NCI-H82 (cell line): ENCODE data around the gene MAPK8.
"Not testable (repeated sequence)": the region's sequence is repeated elsewhere in the genome, so short reads cannot be mapped to it uniquely, and the experiment has no call there.

ENCODE experiments used
- DNase-seq: peaks from one replicate; lab custom pipeline; 2025; lab: John Stamatoyannopoulos, UW

The MAPK8 gene

DNA sequence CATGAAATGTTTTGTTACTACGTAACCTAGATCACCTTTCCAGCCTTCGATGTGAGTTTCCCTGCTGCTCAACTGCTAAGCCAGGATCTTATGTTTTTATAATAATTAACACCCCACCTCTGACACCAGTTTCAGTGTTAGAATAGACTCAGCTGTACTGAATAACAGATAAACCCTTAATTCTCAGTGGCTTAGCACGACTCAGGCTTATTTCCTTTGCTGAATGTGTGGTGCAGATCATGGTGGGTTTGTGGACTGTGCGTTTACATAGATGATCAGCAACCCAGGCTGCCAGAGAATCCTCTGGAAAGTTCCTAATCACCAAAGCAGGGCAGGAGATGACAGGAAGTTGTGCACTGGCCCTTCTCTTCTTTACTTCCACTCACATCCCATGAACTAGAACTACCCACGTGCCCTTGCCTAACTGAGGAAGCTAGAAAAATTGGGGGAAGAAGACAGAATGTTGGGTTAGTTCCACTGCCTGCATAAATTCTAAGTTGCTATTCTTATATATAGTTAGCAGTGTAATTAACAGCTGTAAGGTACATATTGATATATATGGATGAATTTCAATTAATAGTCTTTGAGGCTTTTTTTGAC, 111.8 kb downstream of the MAPK8 start:
- peak; percentile 29 for DNase-seq

- no peak for DNase-seq
Observed at GRCh38 chr10:48419714-48420113, 113.2 kb downstream of the MAPK8 start.

DNA sequence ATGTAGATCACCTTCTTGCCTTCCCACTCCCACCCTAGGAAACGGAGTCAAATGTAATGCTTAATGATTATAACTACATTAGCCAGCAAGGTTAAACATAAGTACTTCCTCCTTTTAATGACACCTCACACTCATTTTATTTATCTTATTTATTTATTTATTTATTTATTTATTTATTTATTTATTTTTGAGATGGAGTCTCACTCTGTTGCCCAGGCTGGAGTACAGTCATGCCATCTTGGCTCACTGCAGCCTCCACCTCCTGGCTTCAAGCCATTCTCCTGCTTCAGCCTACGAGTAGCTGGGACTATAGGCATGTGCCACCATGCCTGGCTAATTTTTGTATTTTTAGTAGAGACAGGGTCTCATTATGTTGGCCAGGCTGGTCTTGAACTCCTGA, 115.4 kb downstream of the MAPK8 start:
- not testable (repeated sequence) for DNase-seq

- DNase-seq = no peak
Observed at GRCh38 chr10:48423884-48424283, 117.4 kb downstream of the MAPK8 start.

DNA sequence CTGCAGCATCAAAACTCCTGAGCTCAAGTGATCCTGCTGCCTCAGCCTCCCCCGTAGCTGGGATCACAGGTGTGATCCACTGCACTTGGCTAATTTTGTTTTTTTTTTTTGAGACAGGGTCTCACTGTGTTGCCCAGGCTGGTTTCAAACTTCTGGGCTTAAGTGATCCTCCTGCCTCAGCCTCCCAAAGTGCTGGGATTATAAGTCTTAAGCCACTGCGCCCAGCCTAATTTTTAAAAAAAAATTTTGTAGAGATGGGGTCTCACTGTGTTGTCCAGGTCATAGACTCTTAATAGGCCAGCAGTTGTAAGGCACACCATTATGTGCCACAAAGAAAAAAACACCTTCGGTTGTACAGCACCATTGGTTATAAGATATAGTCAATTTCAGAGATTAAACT, 122.4 kb downstream of the MAPK8 start:
- peak; percentile 58 for DNase-seq

DNA sequence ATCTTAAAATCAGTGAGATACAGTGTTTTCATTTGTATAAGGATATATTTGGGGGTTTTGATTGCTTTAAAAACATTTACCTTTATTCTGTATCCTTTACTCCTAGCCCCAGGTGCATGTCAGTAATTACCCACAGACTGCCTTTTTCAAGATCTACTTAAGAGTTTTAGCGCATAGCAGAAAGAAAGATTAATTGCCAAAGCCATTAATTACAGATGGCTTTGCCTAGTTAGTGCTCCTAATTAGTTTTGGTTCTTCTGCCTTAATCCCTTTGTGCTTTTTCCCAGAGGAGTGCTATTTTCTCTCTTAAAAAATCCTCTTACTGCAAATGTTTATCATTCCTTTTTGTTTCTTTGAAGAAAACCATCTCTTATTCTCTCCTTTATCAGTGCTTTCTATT, 122.8 kb downstream of the MAPK8 start:
- peak; percentile 86 for DNase-seq

GRCh38 chr10:48430402-48430993, 124.0 kb downstream of the MAPK8 start:
- DNase-seq = peak; percentile 6

- no peak for DNase-seq
Observed at GRCh38 chr10:48431871-48432270, 125.4 kb downstream of the MAPK8 start.

DNA sequence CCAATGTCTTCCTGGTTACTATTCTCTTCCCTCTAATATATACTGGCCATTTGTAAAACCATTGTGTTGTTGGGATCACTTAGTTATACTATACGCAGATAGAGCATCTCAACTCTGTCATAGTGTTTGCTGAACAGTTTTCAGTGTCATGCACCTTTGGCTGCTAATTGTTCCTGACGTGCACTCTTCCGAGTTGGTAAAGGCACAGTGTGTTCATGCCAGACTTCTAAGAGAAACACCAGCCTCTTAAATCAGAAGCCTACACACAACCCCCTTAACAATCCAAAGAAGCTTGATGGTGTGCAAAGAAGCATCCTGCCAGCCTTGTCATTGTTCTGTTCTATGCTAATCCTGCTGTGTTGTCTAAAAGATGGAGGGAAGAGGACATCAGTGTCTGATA, 131.1 kb downstream of the MAPK8 start:
- DNase-seq = no peak

- no peak for DNase-seq
Observed at GRCh38 chr10:48439031-48439430, 132.6 kb downstream of the MAPK8 start.

DNA sequence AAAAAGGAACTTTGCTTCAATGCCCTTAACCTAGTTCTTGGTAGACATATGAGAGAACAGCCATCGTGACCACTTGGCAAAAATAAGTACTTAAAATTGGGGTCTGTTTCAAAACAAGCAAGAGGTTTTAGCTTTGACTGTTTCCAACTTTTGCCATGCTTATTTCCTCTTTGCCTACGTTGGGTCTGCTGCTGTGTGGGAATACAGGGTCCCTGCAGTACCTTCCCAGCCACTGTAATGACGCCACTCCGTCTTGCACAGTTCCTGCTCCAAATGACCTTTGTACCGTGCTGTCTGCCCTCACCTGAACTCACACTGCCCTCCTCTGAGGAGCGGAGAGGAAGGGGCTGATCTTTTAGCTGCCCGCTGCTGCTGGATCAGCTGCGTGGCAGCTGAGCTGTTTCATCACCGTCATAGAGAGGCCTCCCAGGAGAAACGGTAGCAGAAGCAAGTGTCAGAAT, 133.1 kb downstream of the MAPK8 start:
- no peak for DNase-seq

GRCh38 chr10:48440771-48441170, 134.3 kb downstream of the MAPK8 start:
- DNase-seq = no peak

- no peak for DNase-seq
Observed at GRCh38 chr10:48442090-48442808, 135.8 kb downstream of the MAPK8 start.

DNA sequence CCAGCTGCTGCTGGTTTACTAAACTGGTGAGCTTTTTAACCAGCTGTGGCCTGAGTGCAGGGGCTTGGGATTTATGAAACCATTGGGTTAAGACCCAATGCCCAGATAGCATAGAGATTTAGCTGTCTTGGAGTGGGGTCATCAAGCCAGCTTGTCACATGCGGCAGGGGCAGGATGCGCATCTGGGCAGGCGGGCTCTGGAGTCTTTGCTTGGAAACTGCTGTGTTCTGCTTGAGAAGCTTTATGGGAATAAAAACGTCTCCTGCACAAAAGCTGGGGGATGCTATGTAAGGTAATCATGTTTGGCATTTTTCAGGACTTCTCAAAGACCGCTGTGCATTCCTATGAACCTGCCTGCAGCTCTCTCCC, 136.3 kb downstream of the MAPK8 start:
- DNase-seq = peak; percentile 5

GRCh38 chr10:48444266-48444665, 137.8 kb downstream of the MAPK8 start:
- peak; percentile 86 for DNase-seq

DNA sequence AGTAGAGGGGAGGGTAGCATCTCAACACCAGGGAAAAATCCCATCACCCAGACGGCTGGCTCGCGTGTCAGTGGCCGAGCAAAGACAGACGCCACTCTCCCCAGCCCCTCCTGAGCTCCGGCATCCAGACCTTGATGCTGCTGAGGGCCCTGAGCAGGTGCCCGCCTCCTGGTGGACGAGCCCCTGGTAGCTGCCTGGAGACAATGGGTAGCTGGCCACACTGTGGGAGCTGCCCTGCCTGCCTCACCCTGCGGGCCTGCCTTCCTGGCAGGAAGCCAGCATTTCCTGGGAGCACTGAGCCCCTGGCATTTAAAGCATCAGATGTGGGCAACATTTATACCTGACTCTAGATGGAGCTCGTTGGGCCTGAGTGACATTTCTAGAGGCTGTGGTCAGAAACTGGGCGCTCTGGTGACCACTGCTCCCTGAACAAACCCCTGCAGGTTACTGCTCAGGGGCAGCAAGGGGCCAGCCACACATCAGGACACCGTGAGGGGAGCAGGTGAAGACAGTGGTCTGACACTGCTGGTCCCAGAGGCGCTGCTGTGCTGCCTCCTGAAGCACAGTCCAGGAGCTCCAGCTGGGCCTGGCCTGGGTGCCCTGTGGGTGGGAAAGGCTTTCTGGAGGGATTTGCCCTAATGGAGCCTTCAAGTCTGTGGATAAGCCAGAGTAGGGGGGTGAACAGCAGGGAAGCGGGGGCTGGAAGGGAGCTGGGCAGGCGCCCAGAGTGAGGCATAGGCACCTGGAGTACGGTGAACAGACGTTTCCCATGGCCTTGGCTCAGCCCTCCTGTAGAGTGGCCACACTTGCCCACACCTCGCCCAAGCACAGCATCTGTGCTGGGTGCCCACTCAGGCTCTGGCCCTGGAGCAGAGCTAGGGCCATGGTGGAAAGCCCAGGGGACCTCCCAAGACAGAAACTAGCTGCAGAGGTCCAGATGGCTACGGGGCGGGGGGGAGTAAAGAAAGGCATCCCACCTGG, 138.7 kb downstream of the MAPK8 start:
- DNase-seq = peak; percentile 86

DNA sequence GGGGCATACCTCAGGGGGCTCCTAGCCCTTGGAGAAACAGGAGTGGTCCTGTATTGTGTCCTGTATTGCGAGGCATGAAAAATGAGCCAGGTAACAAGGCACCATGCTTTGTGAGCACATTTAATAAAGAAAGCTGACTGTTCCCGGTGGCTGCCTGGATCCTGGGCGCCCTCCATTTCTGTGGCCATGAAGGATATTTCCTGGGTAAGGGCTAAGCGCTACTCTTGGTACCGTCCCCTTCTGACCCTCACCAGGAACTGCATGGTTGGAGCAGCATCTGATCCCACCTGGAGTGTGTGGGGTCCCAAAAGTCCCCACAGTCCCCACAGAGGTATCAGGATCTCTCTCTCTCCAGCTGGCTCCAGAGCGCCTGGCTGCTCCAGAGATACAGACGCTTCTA, 139.5 kb downstream of the MAPK8 start:
- DNase-seq = no peak

GRCh38 chr10:48446785-48447184, 140.3 kb downstream of the MAPK8 start:
- no peak for DNase-seq

GRCh38 chr10:48447356-48448215, 141.1 kb downstream of the MAPK8 start:
- DNase-seq = no peak

DNA sequence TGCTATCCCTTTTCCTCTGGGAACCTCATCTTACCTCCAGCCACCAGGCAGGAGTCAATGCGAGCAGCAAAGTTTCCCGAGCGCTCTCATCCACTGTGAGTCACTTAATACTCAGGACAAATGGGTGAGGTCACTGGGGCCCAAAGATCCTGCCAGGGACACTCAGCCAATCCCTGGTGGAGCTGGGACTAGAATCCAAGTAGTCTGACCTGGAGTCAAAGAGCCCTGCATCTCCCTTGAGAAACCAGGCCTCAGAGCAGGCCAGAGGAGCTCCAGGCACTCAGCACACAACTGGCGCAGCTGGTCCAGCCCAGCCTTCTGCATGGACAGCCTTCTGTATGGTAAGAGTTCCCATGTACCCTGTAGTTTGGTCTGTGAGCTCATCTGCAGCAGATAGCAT, 142.3 kb downstream of the MAPK8 start:
- no peak for DNase-seq

- no peak for DNase-seq
Observed at GRCh38 chr10:48449501-48450232, 143.2 kb downstream of the MAPK8 start.
